Measurements from ENCODE around the gene FOXO4.

DNA sequence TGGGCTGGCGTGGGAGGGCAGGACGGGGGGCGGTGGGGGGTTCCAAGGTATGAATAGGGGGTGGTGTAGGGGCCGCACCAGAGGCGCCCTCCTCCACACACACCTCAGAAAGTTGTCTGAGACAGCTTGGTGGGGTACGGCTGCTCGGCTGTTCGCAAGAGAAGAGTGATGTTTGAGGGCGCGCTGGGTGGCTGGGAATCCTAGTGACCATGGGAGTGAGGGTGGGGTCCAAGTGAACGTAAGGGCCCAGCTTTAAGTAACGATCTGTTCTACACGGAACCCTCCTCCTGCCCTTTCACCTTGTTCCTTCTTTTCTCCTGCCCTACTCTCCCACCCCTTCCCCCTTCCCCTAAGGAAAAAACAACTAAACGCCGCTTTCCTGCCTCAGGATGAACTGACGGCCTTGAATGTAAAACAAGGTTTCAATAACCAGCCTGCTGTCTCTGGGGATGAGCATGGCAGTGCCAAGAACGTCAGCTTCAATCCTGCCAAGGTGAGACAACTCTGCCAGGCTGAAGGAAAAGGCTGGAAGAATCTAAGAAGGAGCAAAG, 23.4 kb downstream of the FOXO4 start:
- no peak for TF ChIP-seq POLR2A (IDR thresholded peaks at IDR 0.05)
- TF ChIP-seq, protein P1, sequence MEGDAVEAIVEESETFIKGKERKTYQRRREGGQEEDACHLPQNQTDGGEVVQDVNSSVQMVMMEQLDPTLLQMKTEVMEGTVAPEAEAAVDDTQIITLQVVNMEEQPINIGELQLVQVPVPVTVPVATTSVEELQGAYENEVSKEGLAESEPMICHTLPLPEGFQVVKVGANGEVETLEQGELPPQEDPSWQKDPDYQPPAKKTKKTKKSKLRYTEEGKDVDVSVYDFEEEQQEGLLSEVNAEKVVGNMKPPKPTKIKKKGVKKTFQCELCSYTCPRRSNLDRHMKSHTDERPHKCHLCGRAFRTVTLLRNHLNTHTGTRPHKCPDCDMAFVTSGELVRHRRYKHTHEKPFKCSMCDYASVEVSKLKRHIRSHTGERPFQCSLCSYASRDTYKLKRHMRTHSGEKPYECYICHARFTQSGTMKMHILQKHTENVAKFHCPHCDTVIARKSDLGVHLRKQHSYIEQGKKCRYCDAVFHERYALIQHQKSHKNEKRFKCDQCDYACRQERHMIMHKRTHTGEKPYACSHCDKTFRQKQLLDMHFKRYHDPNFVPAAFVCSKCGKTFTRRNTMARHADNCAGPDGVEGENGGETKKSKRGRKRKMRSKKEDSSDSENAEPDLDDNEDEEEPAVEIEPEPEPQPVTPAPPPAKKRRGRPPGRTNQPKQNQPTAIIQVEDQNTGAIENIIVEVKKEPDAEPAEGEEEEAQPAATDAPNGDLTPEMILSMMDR (IDR thresholded peaks at IDR 0.05): no peak

Measured in testis (tissue), 2 donors.